MM.1S (cell line): Measurements from ENCODE around the gene PRIMA1.

Experiments used
- DNase-seq: peaks from one replicate; pipeline ENCODE4 v3.0.0-alpha.2; 2015
- H2AFZ ChIP-seq: fragments of 300-600 bp; sonication (generic); 2 replicates; pipeline ENCODE4 v1.6.0; 2016; ENCODE audit warnings: antibody characterized with exemption, low read length
- H3F3A ChIP-seq: fragments of 300-600 bp; sonication (generic); 2 replicates; pipeline ENCODE4 v1.6.1; 2016; ENCODE audit warnings: mild to moderate bottlenecking, antibody characterized with exemption, low read length, moderate library complexity, mixed read lengths; ENCODE audit not compliant: insufficient read depth
- H3K27ac ChIP-seq: fragments of 300-600 bp; sonication (generic); 2 replicates; pipeline ENCODE4 v1.5.1; 2016; ENCODE audit warnings: mild to moderate bottlenecking, low read length
- H3K27me3 ChIP-seq: fragments of 300-600 bp; sonication (generic); replicated peaks from 2 replicates; pipeline ENCODE4 v1.6.0; 2016; ENCODE audit warnings: low read length; ENCODE audit not compliant: insufficient read depth
- H3K36me3 ChIP-seq: fragments of 300-600 bp; sonication (generic); replicated peaks from 2 replicates; pipeline ENCODE4 v1.6.1; 2016; ENCODE audit warnings: mild to moderate bottlenecking, low read length, mixed read lengths; ENCODE audit not compliant: insufficient read depth
- H3K4me1 ChIP-seq: fragments of 300-600 bp; sonication (generic); 2 replicates; pipeline ENCODE4 v1.6.1; 2016; ENCODE audit warnings: low read length, mixed read lengths
- H3K4me2 ChIP-seq: fragments of 300-600 bp; sonication (generic); 2 replicates; pipeline ENCODE4 v1.6.0; 2016; ENCODE audit warnings: low read depth, low read length
- H3K4me3 ChIP-seq: fragments of 300-600 bp; sonication (generic); 2 replicates; pipeline ENCODE4 v1.5.1; 2016; ENCODE audit warnings: low read length, mixed read lengths
- H3K79me2 ChIP-seq: fragments of 300-600 bp; sonication (generic); 2 replicates; pipeline ENCODE4 v1.6.1; 2016; ENCODE audit warnings: mixed run types, low read length, mixed read lengths
- H3K9ac ChIP-seq: fragments of 300-600 bp; sonication (generic); 2 replicates; pipeline ENCODE4 v1.6.1; 2016; ENCODE audit warnings: low read length, mixed read lengths
- H3K9me2 ChIP-seq: fragments of 300-600 bp; sonication (generic); replicated peaks from 2 replicates; pipeline ENCODE4 v1.6.1; 2016; ENCODE audit warnings: mild to moderate bottlenecking, low read length, mixed read lengths; ENCODE audit not compliant: insufficient read depth
- H3K9me3 ChIP-seq: fragments of 300-600 bp; sonication (generic); replicated peaks from 2 replicates; pipeline ENCODE4 v1.6.1; 2016; ENCODE audit warnings: mild to moderate bottlenecking, low read length, mixed read lengths; ENCODE audit not compliant: insufficient read depth
- H4K20me1 ChIP-seq: fragments of 300-600 bp; sonication (generic); 2 replicates; pipeline ENCODE4 v1.6.1; 2016; ENCODE audit warnings: mild to moderate bottlenecking, low read length, moderate library complexity, mixed read lengths; ENCODE audit not compliant: insufficient read depth
- CTCF ChIP-seq: fragments of 300-600 bp; sonication (generic); IDR thresholded peaks from 2 replicates; pipeline ENCODE4 v1.5.1; 2016; ENCODE audit warnings: antibody characterized with exemption, low read length, mixed read lengths
- EZH2 ChIP-seq: fragments of 300-600 bp; sonication (generic); optimal IDR thresholded peaks from 2 replicates; pipeline ENCODE3; 2017; ENCODE audit warnings: low read depth, mild to moderate bottlenecking, antibody characterized with exemption, low read length, mixed read lengths
- EZH2phosphoT487 ChIP-seq: fragments of 300-600 bp; sonication (generic); IDR thresholded peaks from 2 replicates; pipeline ENCODE4 v1.6.1; 2018; ENCODE audit warnings: antibody characterized with exemption, low read length

The PRIMA1 gene

GRCh38 chr14:93731753-93732152 lies 56.5 kb downstream of the PRIMA1 start:
- Histone ChIP-seq H3K27ac (no peak overlapping the region), H3K4me2 (no peak overlapping the region), H4K20me1 (no peaks in the 10 kb centered on the region), H3K79me2 (no peaks in the 10 kb centered on the region), H3K36me3 (no peaks in the 10 kb centered on the region), H3K4me1 (no peaks in the 10 kb centered on the region), H3F3A (no peaks in the 10 kb centered on the region), H3K27me3 (no peaks in the 10 kb centered on the region), H3K9me2 (no peaks in the 10 kb centered on the region), H2AFZ (no peak overlapping the region), H3K9ac (no peak overlapping the region), H3K9me3 (no peaks in the 10 kb centered on the region), H3K4me3 (no peak overlapping the region)
- no peak for TF ChIP-seq EZH2phosphoT487
- no peak for TF ChIP-seq EZH2
- TF ChIP-seq CTCF = no peak
- DNase-seq = no peak

GRCh38 chr14:93729993-93730392 lies 58.3 kb downstream of the PRIMA1 start:
- Histone ChIP-seq H3K9me2 (no peaks in the 10 kb centered on the region), H3K79me2 (no peaks in the 10 kb centered on the region), H3K27ac (no peak overlapping the region), H3K4me2 (no peak overlapping the region), H3K36me3 (no peaks in the 10 kb centered on the region), H3K27me3 (no peaks in the 10 kb centered on the region), H3K4me3 (no peak overlapping the region), H3K9ac (no peak overlapping the region), H3K9me3 (no peaks in the 10 kb centered on the region), H2AFZ (no peak overlapping the region), H4K20me1 (no peaks in the 10 kb centered on the region), H3K4me1 (no peaks in the 10 kb centered on the region), H3F3A (no peaks in the 10 kb centered on the region)
- TF ChIP-seq EZH2 (no peak), EZH2phosphoT487 (no peak), CTCF (no peak)
- no peak for DNase-seq

GRCh38 chr14:93728651-93729016 lies 59.7 kb downstream of the PRIMA1 start:
- no peaks in the 10 kb centered on the region for H3K36me3 ChIP-seq
- DNase-seq = no peak
- TF ChIP-seq CTCF (no peak), EZH2 (no peak), EZH2phosphoT487 (no peak)
- H3K9ac ChIP-seq = no peak overlapping the region
- H3F3A ChIP-seq = no peaks in the 10 kb centered on the region
- no peaks in the 10 kb centered on the region for H4K20me1 ChIP-seq
- no peak overlapping the region for H3K4me3 ChIP-seq
- H3K27me3 ChIP-seq = no peaks in the 10 kb centered on the region
- no peak overlapping the region for H3K4me2 ChIP-seq
- no peak overlapping the region for H3K27ac ChIP-seq
- H3K4me1 ChIP-seq = no peaks in the 10 kb centered on the region
- no peaks in the 10 kb centered on the region for H3K9me2 ChIP-seq
- no peaks in the 10 kb centered on the region for H3K9me3 ChIP-seq
- no peaks in the 10 kb centered on the region for H3K79me2 ChIP-seq
- no peak overlapping the region for H2AFZ ChIP-seq
